ENCODE data around the gene CFAP119. TPM values are rescaled to one million over a fixed set of nuclear protein-coding genes. Genes with fewer than 3 reads are reported as not detected.
"Not testable (repeated sequence)": the region's sequence is repeated elsewhere in the genome, so short reads cannot be mapped to it uniquely, and the experiment has no call there.

Gene CFAP119
- polyA plus RNA-seq (2.2 to 3.0 TPM (median 2.3 TPM) in 3 replicates), polyA minus RNA-seq (0.35 TPM in 1 of 3 replicates, not detected in the others)
- polyA plus RNA-seq (2011; ENCODE audit: low read depth) = 0.62 TPM
- 0.34 and 0.39 TPM in 2 replicates for polyA plus RNA-seq (2011; cell fraction: cytosol; rRNA removed)
- polyA plus RNA-seq (2011; cell fraction: nucleus; rRNA removed) = 7.1 and 7.8 TPM in 2 replicates
- 0.97 and 2.1 TPM in 2 replicates for polyA plus RNA-seq (2012; ENCODE audit: low replicate concordance)
- polyA minus RNA-seq (2011; cell fraction: cytosol; rRNA and poly(A)+ RNA removed) = 3.1 TPM
- 0.39 and 0.63 TPM in 2 replicates for polyA minus RNA-seq (2011; cell fraction: nucleus; rRNA and poly(A)+ RNA removed)

GRCh38 chr16:30761928-30762902, at the start of gene CFAP119, which contains the start of gene RNF40:
CFAP119 (minus strand) TSS chr16:30762062; CDS start chr16:30761748, 314 bp downstream.
RNF40 (plus strand) TSS chr16:30762322; CDS start chr16:30762546, 224 bp downstream.
- H3K9me1 ChIP-seq (ENCODE audit: control insufficient read depth, extremely low read depth, insufficient read depth, low read length) = no peaks in the 10 kb centered on the region
- peaks cover 17% of the 10 kb centered on the region for H3K4me1 ChIP-seq (ENCODE audit: control insufficient read depth, extremely low read depth, insufficient read depth, low read length)
- H3K27me3 ChIP-seq (ENCODE audit: control insufficient read depth, extremely low read depth, insufficient read depth, low read length) = no peaks in the 10 kb centered on the region
- dilution Hi-C loops (cut with MboI; ENCODE audit: extremely low pct_ligation_motif_present, low sequenced_read_pairs) = no loop called here
- peak within 1 kb of the TSS; percentile 75 to 89 (median 75) for H3K4me3 ChIP-seq (ENCODE audit: control insufficient read depth in 2 of 3, extremely low read depth in 1 of 3, insufficient read depth in 2 of 3, low read depth in 1 of 3, low read length in 3 of 3)
- DNase-seq (ENCODE audit: low read depth, low spot score) = peak; percentile 79
- H3K79me2 ChIP-seq (ENCODE audit: control insufficient read depth, insufficient read depth, low read length) = peaks cover 25% of the 10 kb centered on the region
- peak within 1 kb of the TSS; percentile 86 for H3K4me2 ChIP-seq (ENCODE audit: control insufficient read depth, extremely low read depth, insufficient read depth, low read depth, low read length)
- no peaks in the 10 kb centered on the region for H3K9me3 ChIP-seq (ENCODE audit: control insufficient read depth, low read depth, low read length)
- peak within 1 kb of the TSS; percentile 94 for H2AFZ ChIP-seq (ENCODE audit: control insufficient read depth, low read length)
- peak; percentile 81 for FAIRE-seq
- peak within 1 kb of the TSS; percentile 73 for H3K27ac ChIP-seq (ENCODE audit: control insufficient read depth, insufficient read depth, low read length)
- H4K20me1 ChIP-seq (ENCODE audit: control insufficient read depth, extremely low read depth, insufficient read depth, low read length) = no peaks in the 10 kb centered on the region
- H3K9ac ChIP-seq (ENCODE audit: control insufficient read depth, extremely low read depth, insufficient read depth, low read length) = peak within 1 kb of the TSS; percentile 84
- peaks cover 30 to 35% of the 10 kb centered on the region in 2 experiments for H3K36me3 ChIP-seq (ENCODE audit: control insufficient read depth in 2 of 2, extremely low read depth in 1 of 2, insufficient read depth in 2 of 2, low read length in 2 of 2)
- TF ChIP-seq CTCF (optimal IDR thresholded peaks at IDR 0.05 in 1 of 3, IDR thresholded peaks at IDR 0.05 in 1 of 3, conservative IDR thresholded peaks at IDR 0.05 in 1 of 3; ENCODE audit: extremely low read depth in 1 of 3, insufficient read depth in 2 of 3, low read length in 3 of 3) (no peak), EZH2 (IDR thresholded peaks at IDR 0.05; ENCODE audit: low read length) (no peak)

DNA sequence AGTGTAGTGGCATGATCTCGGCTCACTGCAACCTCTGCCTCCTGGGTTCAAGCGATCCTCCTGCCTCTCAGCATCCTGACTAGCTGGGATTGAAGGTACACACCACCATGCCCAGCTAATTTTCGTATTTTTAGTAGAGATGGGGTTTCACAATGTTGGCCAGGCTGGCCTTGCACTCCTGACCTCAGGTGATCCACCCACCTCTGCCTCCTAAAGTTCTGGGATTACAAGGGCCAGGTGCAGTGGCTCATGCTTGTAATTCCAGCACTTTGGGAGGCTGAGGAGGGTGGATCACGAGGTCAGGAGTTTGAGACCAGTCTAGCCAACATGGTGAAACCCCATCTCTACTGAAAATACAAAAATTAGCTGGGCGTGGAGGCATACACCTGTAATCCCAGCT, 47.8 kb upstream of the CFAP119 start:
- H3K79me2 ChIP-seq (ENCODE audit: control insufficient read depth, insufficient read depth, low read length); dilution Hi-C loops (cut with MboI; ENCODE audit: extremely low pct_ligation_motif_present, low sequenced_read_pairs); H2AFZ ChIP-seq (ENCODE audit: control insufficient read depth, low read length); H3K4me3 ChIP-seq (ENCODE audit: control insufficient read depth in 2 of 3, extremely low read depth in 1 of 3, insufficient read depth in 2 of 3, low read depth in 1 of 3, low read length in 3 of 3); H3K27ac ChIP-seq (ENCODE audit: control insufficient read depth, insufficient read depth, low read length); FAIRE-seq; H3K9ac ChIP-seq (ENCODE audit: control insufficient read depth, extremely low read depth, insufficient read depth, low read length); H3K27me3 ChIP-seq (ENCODE audit: control insufficient read depth, extremely low read depth, insufficient read depth, low read length); H3K36me3 ChIP-seq (ENCODE audit: control insufficient read depth in 2 of 2, extremely low read depth in 1 of 2, insufficient read depth in 2 of 2, low read length in 2 of 2); DNase-seq (ENCODE audit: low read depth, low spot score); H3K4me2 ChIP-seq (ENCODE audit: control insufficient read depth, extremely low read depth, insufficient read depth, low read depth, low read length); H4K20me1 ChIP-seq (ENCODE audit: control insufficient read depth, extremely low read depth, insufficient read depth, low read length); H3K9me3 ChIP-seq (ENCODE audit: control insufficient read depth, low read depth, low read length); H3K9me1 ChIP-seq (ENCODE audit: control insufficient read depth, extremely low read depth, insufficient read depth, low read length): not testable (repeated sequence)
- H3K4me1 ChIP-seq (ENCODE audit: control insufficient read depth, extremely low read depth, insufficient read depth, low read length) = peaks cover 16% of the 10 kb centered on the region

DNA sequence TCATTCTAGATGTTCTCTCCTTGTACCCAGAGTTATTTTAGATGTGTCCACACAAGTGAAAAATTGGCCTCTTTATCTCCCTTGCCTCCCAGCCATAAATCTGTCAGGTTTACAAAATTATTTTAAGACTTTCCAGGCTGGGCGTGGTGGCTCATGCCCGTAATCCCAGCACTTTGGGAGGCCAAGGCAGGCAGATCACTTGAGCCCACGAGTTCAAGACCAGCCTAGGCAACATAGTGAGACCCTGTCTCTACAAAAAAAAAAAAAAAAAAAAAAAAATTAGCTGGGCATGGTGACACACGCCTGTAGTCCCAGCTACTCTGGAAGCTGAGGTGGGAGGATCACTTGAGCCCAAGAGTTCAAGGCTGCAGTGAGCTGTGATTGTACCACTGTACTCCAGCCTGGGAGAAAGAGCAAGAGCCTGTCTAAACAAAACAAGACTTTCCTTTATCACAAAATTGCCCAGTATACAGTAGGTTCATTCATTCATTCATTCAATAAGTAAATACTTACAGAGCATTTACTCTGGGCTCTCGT, 47.1 kb upstream of the CFAP119 start:
- H3K4me2 ChIP-seq (ENCODE audit: control insufficient read depth, extremely low read depth, insufficient read depth, low read depth, low read length); H2AFZ ChIP-seq (ENCODE audit: control insufficient read depth, low read length); H3K36me3 ChIP-seq (ENCODE audit: control insufficient read depth in 2 of 2, extremely low read depth in 1 of 2, insufficient read depth in 2 of 2, low read length in 2 of 2); H3K27me3 ChIP-seq (ENCODE audit: control insufficient read depth, extremely low read depth, insufficient read depth, low read length); H3K9me1 ChIP-seq (ENCODE audit: control insufficient read depth, extremely low read depth, insufficient read depth, low read length); dilution Hi-C loops (cut with MboI; ENCODE audit: extremely low pct_ligation_motif_present, low sequenced_read_pairs); H3K9me3 ChIP-seq (ENCODE audit: control insufficient read depth, low read depth, low read length); H3K4me3 ChIP-seq (ENCODE audit: control insufficient read depth in 2 of 3, extremely low read depth in 1 of 3, insufficient read depth in 2 of 3, low read depth in 1 of 3, low read length in 3 of 3); H3K9ac ChIP-seq (ENCODE audit: control insufficient read depth, extremely low read depth, insufficient read depth, low read length); DNase-seq (ENCODE audit: low read depth, low spot score); H3K79me2 ChIP-seq (ENCODE audit: control insufficient read depth, insufficient read depth, low read length); H3K27ac ChIP-seq (ENCODE audit: control insufficient read depth, insufficient read depth, low read length); FAIRE-seq; H4K20me1 ChIP-seq (ENCODE audit: control insufficient read depth, extremely low read depth, insufficient read depth, low read length): not testable (repeated sequence)
- peaks cover 14% of the 10 kb centered on the region for H3K4me1 ChIP-seq (ENCODE audit: control insufficient read depth, extremely low read depth, insufficient read depth, low read length)
